Cardiac muscle cell (in vitro differentiated cells and primary cell): ENCODE measurements around the gene HPD. TPM values are rescaled to one million over a fixed set of nuclear protein-coding genes. Genes with fewer than 3 reads are reported as not detected.
A peak's percentile ranks its signal among the peaks of the same experiment; 100 is the strongest.

Experiments used
- DNase-seq, 2 donors: peaks; one replicate each; pipeline versions ENCODE4 v3.0.0 to v3.0.0-alpha.2; 2010 to 2017; ENCODE audit warnings: low read depth in 1 of 2, low spot score in 1 of 2
- H3K27ac ChIP-seq: fragments of 200-600 bp; sonication (generic); 2 replicates; pipeline ENCODE4 v1.5.1; 2016
- H3K27me3 ChIP-seq: fragments of 200-600 bp; sonication (generic); 2 replicates; pipeline ENCODE4 v1.6.0; 2016; ENCODE audit warnings: control low read depth
- H3K36me3 ChIP-seq: fragments of 200-600 bp; sonication (generic); 2 replicates; pipeline ENCODE4 v1.5.1; 2016; ENCODE audit warnings: control low read depth
- H3K4me1 ChIP-seq: fragments of 200-600 bp; sonication (generic); 2 replicates; pipeline ENCODE4 v1.8.1; 2017; ENCODE audit warnings: low read depth, mild to moderate bottlenecking, mixed run types
- H3K4me3 ChIP-seq: fragments of 200-600 bp; sonication (generic); 2 replicates; pipeline ENCODE4 v1.5.1; 2016; ENCODE audit warnings: mild to moderate bottlenecking
- H3K9me3 ChIP-seq: fragments of 200-600 bp; sonication (generic); 2 replicates; pipeline ENCODE4 v1.5.1; 2017; ENCODE audit warnings: low read depth, mild to moderate bottlenecking, control low read depth
- CTCF ChIP-seq: IDR thresholded peaks from 2 replicates; pipeline ENCODE4 v1.5.1; 2012; ENCODE audit warnings: low read depth, mild to moderate bottlenecking, low read length
- polyA plus RNA-seq: library from polyadenylated mRNA; unstranded; fragments of >200 nt; fragmentation: Nextera tagmentation; extraction: Ambion mirVana; gene quantifications from 2 replicates; pipeline ENCODE4 v1.2.1, GENCODE V29; 2016
- total RNA-seq: library from RNA; depleted of rRNA; stranded (reverse); fragments of >200 nt; gene quantifications from 2 replicates; pipeline ENCODE4 v1.2.3, GENCODE V29; 2016

The HPD gene
- total and polyA plus RNA-seq, 2 experiments from 2014 or later: not detected

- Histone ChIP-seq H3K36me3 (no peaks in the 10 kb centered on the region), H3K4me3 (no peak overlapping the region), H3K27ac (no peak overlapping the region), H3K27me3 (no peaks in the 10 kb centered on the region), H3K4me1 (no peaks in the 10 kb centered on the region), H3K9me3 (no peaks in the 10 kb centered on the region)
- no peak for TF ChIP-seq CTCF
- DNase-seq: no peak
Measured at GRCh38 chr12:121849665-121850064, 9.0 kb downstream of the HPD start.

GRCh38 chr12:121849211-121849610 is 9.4 kb downstream of the HPD start:
- no peak overlapping the region for H3K4me3 ChIP-seq
- no peak overlapping the region for H3K27ac ChIP-seq
- TF ChIP-seq CTCF: no peak
- DNase-seq: no peak
- H3K36me3 ChIP-seq: no peaks in the 10 kb centered on the region
- H3K9me3 ChIP-seq: no peaks in the 10 kb centered on the region
- no peaks in the 10 kb centered on the region for H3K27me3 ChIP-seq
- H3K4me1 ChIP-seq: no peaks in the 10 kb centered on the region

- Histone ChIP-seq H3K36me3 (no peaks in the 10 kb centered on the region), H3K27ac (no peak overlapping the region), H3K4me3 (no peak overlapping the region), H3K4me1 (peaks cover 6% of the 10 kb centered on the region), H3K27me3 (no peaks in the 10 kb centered on the region), H3K9me3 (no peaks in the 10 kb centered on the region)
- no peak for TF ChIP-seq CTCF
- DNase-seq: no peak
Measured at GRCh38 chr12:121845701-121846100, 13.0 kb downstream of the HPD start.

- Histone ChIP-seq H3K27ac (no peak overlapping the region), H3K36me3 (no peaks in the 10 kb centered on the region), H3K4me1 (peaks cover 10% of the 10 kb centered on the region), H3K27me3 (no peaks in the 10 kb centered on the region), H3K9me3 (no peaks in the 10 kb centered on the region), H3K4me3 (no peak overlapping the region)
- no peak for TF ChIP-seq CTCF
- DNase-seq: no peak
Measured at GRCh38 chr12:121843236-121843982, 15.2 kb downstream of the HPD start.

- H3K4me3 ChIP-seq: peak overlapping the region; percentile 36
- H3K36me3 ChIP-seq: no peaks in the 10 kb centered on the region
- no peak overlapping the region for H3K27ac ChIP-seq
- no peak for TF ChIP-seq CTCF
- H3K4me1 ChIP-seq: peaks cover 10% of the 10 kb centered on the region
- no peaks in the 10 kb centered on the region for H3K27me3 ChIP-seq
- no peaks in the 10 kb centered on the region for H3K9me3 ChIP-seq
- DNase-seq: no peak
Measured at GRCh38 chr12:121839993-121840761, 18.5 kb downstream of the HPD start.
